IMR-90 (cell line): Measurements from ENCODE around the gene C8B. TPM values are rescaled to one million over a fixed set of nuclear protein-coding genes. Genes with fewer than 3 reads are reported as not detected.

Source experiments
- ATAC-seq: fragments of 200-7000 bp; cut with Tn5 transposase; 2 replicates; pipeline ENCODE4 v1.9.1; 2020; ENCODE audit warnings: low read depth, mild to moderate bottlenecking, moderate library complexity
- BruUV-seq: library from RNA; stranded (reverse); fragments of 400-500 nt; replicated peaks from 2 replicates; lab custom pipeline; 2021; lab: Mats Ljungman, UMichigan
- CTCF ChIA-PET: fragments of 300-600 bp; formaldehyde crosslinking; extraction: SDS; loops from one replicate; lab custom pipeline; 2021; ENCODE audit warnings: antibody characterized with exemption; lab: Yijun Ruan, JAX
- POLR2A ChIA-PET: fragments of 300-600 bp; sonication (Branson Sonifier 250); formaldehyde crosslinking; loops from one replicate; lab custom pipeline; 2022; ENCODE audit warnings: antibody characterized with exemption; ENCODE audit not compliant: unreplicated experiment; lab: Charles Lee
- DNase-seq: peaks from one replicate; pipeline ENCODE4 v3.0.0; 2013
- H2AFZ ChIP-seq: replicated peaks from 2 replicates; pipeline ENCODE3; 2013; ENCODE audit warnings: low read length, mild to moderate bottlenecking; ENCODE audit not compliant: poor library complexity
- H2AK5ac ChIP-seq: 2 replicates; pipeline ENCODE4 v1.6.1; 2013; ENCODE audit warnings: low read depth, low read length, inconsistent platforms
- H2AK9ac ChIP-seq: replicated peaks from 2 replicates; pipeline ENCODE3; 2013; ENCODE audit warnings: mild to moderate bottlenecking, low read depth, low read length, moderate library complexity; ENCODE audit not compliant: poor library complexity
- H2BK120ac ChIP-seq: 2 replicates; pipeline ENCODE4 v1.6.1; 2013; ENCODE audit warnings: low read depth, low read length, inconsistent platforms
- H2BK15ac ChIP-seq: 3 replicates; pipeline ENCODE4 v1.6.1; 2013; ENCODE audit warnings: low read depth, low read length, inconsistent platforms
- H2BK20ac ChIP-seq: 2 replicates; pipeline ENCODE4 v1.6.1; 2013; ENCODE audit warnings: low read depth, mild to moderate bottlenecking, inconsistent platforms, low read length, moderate library complexity
- H2BK5ac ChIP-seq: 2 replicates; pipeline ENCODE4 v1.6.1; 2013; ENCODE audit warnings: mild to moderate bottlenecking, low read depth, low read length, inconsistent platforms; ENCODE audit not compliant: poor library complexity, severe bottlenecking
- H3K14ac ChIP-seq: replicated peaks from 2 replicates; pipeline ENCODE4 v1.6.1; 2013; ENCODE audit warnings: low read depth, low read length, inconsistent platforms
- H3K18ac ChIP-seq: 2 replicates; pipeline ENCODE4 v1.6.1; 2013; ENCODE audit warnings: low read depth, low read length, control low read depth
- H3K23ac ChIP-seq: 2 replicates; pipeline ENCODE4 v1.6.1; 2013; ENCODE audit warnings: low read depth, low read length, inconsistent platforms
- H3K27ac ChIP-seq: 2 replicates; pipeline ENCODE4 v1.5.1; 2013; ENCODE audit warnings: mild to moderate bottlenecking, control low read depth, low read length; ENCODE audit not compliant: insufficient read depth
- H3K27me3 ChIP-seq: 2 replicates; pipeline ENCODE4 v1.6.1; 2013; ENCODE audit warnings: low read length; ENCODE audit not compliant: control insufficient read depth, insufficient read depth
- H3K36me3 ChIP-seq: 2 replicates; pipeline ENCODE4 v1.6.1; 2013; ENCODE audit warnings: low read length, mixed read lengths; ENCODE audit not compliant: control insufficient read depth, insufficient read depth
- H3K4ac ChIP-seq: 2 replicates; pipeline ENCODE4 v1.6.1; 2013; ENCODE audit warnings: low read depth, low read length, inconsistent platforms
- H3K4me1 ChIP-seq: 2 replicates; pipeline ENCODE4 v1.6.1; 2013; ENCODE audit warnings: low read length, mixed read lengths; ENCODE audit not compliant: control insufficient read depth, insufficient read depth
- H3K4me2 ChIP-seq: 2 replicates; pipeline ENCODE4 v1.6.1; 2013; ENCODE audit warnings: low read depth, mild to moderate bottlenecking, control low read depth, low read length, moderate library complexity
- H3K4me3 ChIP-seq: 2 replicates; pipeline ENCODE4 v1.5.1; 2013; ENCODE audit warnings: low read depth, mild to moderate bottlenecking, control low read depth, low read length, moderate library complexity; ENCODE audit not compliant: insufficient read depth
- H3K56ac ChIP-seq: 2 replicates; pipeline ENCODE4 v1.6.1; 2013; ENCODE audit warnings: low read length, inconsistent platforms; ENCODE audit not compliant: insufficient read depth; ENCODE audit errors: extremely low read depth
- H3K79me1 ChIP-seq, 2 experiments: 2 replicates each; pipeline ENCODE4 v1.6.1; 2013; ENCODE audit warnings: low read length in 2 of 2, inconsistent platforms in 1 of 2, low read depth in 1 of 2
- H3K9ac ChIP-seq: 2 replicates; pipeline ENCODE4 v1.6.1; 2013; ENCODE audit warnings: low read depth, low read length, control low read depth
- H3K9me1 ChIP-seq: 2 replicates; pipeline ENCODE4 v1.6.1; 2013; ENCODE audit warnings: low read length, inconsistent platforms; ENCODE audit not compliant: insufficient read depth
- H3K9me3 ChIP-seq: 2 replicates; pipeline ENCODE4 v1.6.1; 2013; ENCODE audit warnings: low read length; ENCODE audit not compliant: control insufficient read depth, insufficient read depth
- H4K20me1 ChIP-seq: 2 replicates; pipeline ENCODE4 v1.6.1; 2013; ENCODE audit warnings: low read length, inconsistent platforms; ENCODE audit not compliant: insufficient read depth
- H4K5ac ChIP-seq: 2 replicates; pipeline ENCODE4 v1.6.1; 2013; ENCODE audit warnings: mild to moderate bottlenecking, low read depth, low read length, control low read depth
- H4K8ac ChIP-seq, 2 experiments: 2 replicates each; pipeline ENCODE4 v1.6.1; 2013; ENCODE audit warnings: low read depth in 2 of 2, low read length in 2 of 2, control low read depth in 1 of 2, inconsistent platforms in 1 of 2
- H4K91ac ChIP-seq: 2 replicates; pipeline ENCODE4 v1.6.1; 2013; ENCODE audit warnings: low read depth, low read length, inconsistent platforms; ENCODE audit not compliant: insufficient read depth
- BHLHE40 ChIP-seq: fragments of 150-350 bp; IDR thresholded peaks from 2 replicates; pipeline ENCODE4 v1.6.1; 2016; ENCODE audit warnings: mild to moderate bottlenecking, low read depth, low read length
- CEBPB ChIP-seq: IDR thresholded peaks from 2 replicates; pipeline ENCODE4 v1.6.1; 2012; ENCODE audit warnings: low read depth, low read length, improper control_type of control experiment
- CHD1 ChIP-seq: IDR thresholded peaks from 2 replicates; pipeline ENCODE4 v1.6.1; 2012; ENCODE audit warnings: low read depth, low read length, improper control_type of control experiment
- CTCF ChIP-seq: conservative IDR thresholded peaks from 2 replicates; pipeline ENCODE4 v1.5.1; 2012; ENCODE audit warnings: mild to moderate bottlenecking, low read depth, low read length, improper control_type of control experiment
- ELK1 ChIP-seq: fragments of 150-350 bp; IDR thresholded peaks from 2 replicates; pipeline ENCODE4 v1.6.1; 2016; ENCODE audit warnings: low read depth, mild to moderate bottlenecking, low read length, moderate library complexity, borderline replicate concordance
- FOS ChIP-seq: fragments of 150-350 bp; IDR thresholded peaks from 2 replicates; pipeline ENCODE4 v1.6.1; 2016; ENCODE audit warnings: low read depth, low read length
- POLR2A ChIP-seq: IDR thresholded peaks from 2 replicates; pipeline ENCODE4 v1.6.1; 2012; ENCODE audit warnings: mild to moderate bottlenecking, low read depth, low read length
- RAD21 ChIP-seq: IDR thresholded peaks from 2 replicates; pipeline ENCODE4 v1.6.1; 2012; ENCODE audit warnings: low read length, improper control_type of control experiment
- RCOR1 ChIP-seq: IDR thresholded peaks from 2 replicates; pipeline ENCODE4 v1.6.1; 2012; ENCODE audit warnings: mild to moderate bottlenecking, low read length, improper control_type of control experiment; ENCODE audit not compliant: insufficient replicate concordance
- SMC3 ChIP-seq: fragments of 150-350 bp; IDR thresholded peaks from 2 replicates; pipeline ENCODE4 v1.6.1; 2016; ENCODE audit warnings: low read depth, mild to moderate bottlenecking, antibody characterized with exemption, low read length, moderate library complexity
- USF2 ChIP-seq: fragments of 150-350 bp; IDR thresholded peaks from 2 replicates; pipeline ENCODE4 v1.6.1; 2017; ENCODE audit warnings: mild to moderate bottlenecking, antibody characterized with exemption, low read length, low read depth
- WGBS, 2 experiments: methylation state at CpG; one replicate each; pipeline versions ENCODE4 v1.1.5 to v1.1.7; 2013; ENCODE audit warnings: missing lambda C conversion rate in 2 of 2; ENCODE audit not compliant: insufficient read length in 1 of 2; ENCODE audit errors: extremely low coverage in 2 of 2; 5-methylcytosine and 5-hydroxymethylcytosine counted together
- dilution Hi-C: fragments of 300-500 bp; cut with HindIII; formaldehyde crosslinking; loops from one replicate; pipeline ENCODE4 v1.14.3; 2018; ENCODE audit warnings: low sequenced_read_pairs; ENCODE audit not compliant: unreplicated experiment
- in situ Hi-C: fragments of 300-500 bp; cut with MboI; formaldehyde crosslinking; loops from 3 replicates; pipeline ENCODE4 v1.14.3; 2019; ENCODE audit warnings: low sequenced_read_pairs, inconsistent platforms, mixed read lengths
- intact Hi-C: fragments of 100-400 bp; cut with micrococcal nuclease; formaldehyde crosslinking; loops from 2 replicates; pipeline ENCODE4 v1.10.0; 2022
- polyA plus RNA-seq, 3 experiments: library from polyadenylated mRNA; depleted of rRNA; stranded (reverse); fragments of >200 nt; gene quantifications; 2 replicates each; pipeline ENCODE4 v1.2.3, GENCODE V29; 2012; ENCODE audit warnings: low replicate concordance in 1 of 3
- total RNA-seq: library from RNA; depleted of rRNA; stranded (reverse); fragments of >200 nt; gene quantifications from 2 replicates; pipeline ENCODE4 v1.2.3, GENCODE V29; 2012

Gene C8B
- total and polyA plus RNA-seq, 2 of the 4 experiments (the other 2 are of a cell fraction): not detected

- Histone ChIP-seq H3K14ac (no peak overlapping the region), H3K4me2 (no peak overlapping the region), H3K36me3 (no peaks in the 10 kb centered on the region), H2AK9ac (no peak overlapping the region), H4K20me1 (no peaks in the 10 kb centered on the region), H3K9me1 (no peaks in the 10 kb centered on the region), H2BK15ac (no peak overlapping the region), H2AFZ (no peak overlapping the region), H3K18ac (no peak overlapping the region), H2BK5ac (no peak overlapping the region), H3K4me3 (no peak overlapping the region), H3K9me3 (no peaks in the 10 kb centered on the region), H2BK120ac (no peak overlapping the region), H2AK5ac (no peak overlapping the region), H3K79me1 (no peaks in the 10 kb centered on the region), H4K8ac (no peak overlapping the region), H3K23ac (no peak overlapping the region), H3K56ac (no peak overlapping the region), H2BK20ac (no peak overlapping the region), H3K4ac (no peak overlapping the region), H4K5ac (no peak overlapping the region), H4K91ac (no peak overlapping the region), H3K27me3 (no peaks in the 10 kb centered on the region; the same call in 1 of the 2 replicates), H3K27ac (no peak overlapping the region), H3K4me1 (no peaks in the 10 kb centered on the region), H3K9ac (no peak overlapping the region)
- BruUV-seq: no TSS peak
- ATAC-seq (no peak), DNase-seq (no peak)
- ChIA-PET CTCF (no interaction called here), POLR2A (no interaction called here)
- in situ Hi-C loops (no loop called here), intact Hi-C loops (no loop called here), dilution Hi-C loops (no loop called here)
- no CpG with 5 or more reads among the region's 4 CpGs for WGBS, 2 experiments
- TF ChIP-seq BHLHE40 (no peak), CTCF (no peak), POLR2A (no peak), CHD1 (no peak), SMC3 (no peak), FOS (no peak), RAD21 (no peak), USF2 (no peak), ELK1 (no peak), CEBPB (no peak), RCOR1 (no peak)
Measured at GRCh38 chr1:57010511-57010910, 44.7 kb upstream of the C8B start.
